GM19099 (cell line): ENCODE data around the gene NRP2.

Experiments
- POLR2A ChIP-seq: IDR thresholded peaks from 3 replicates; pipeline ENCODE4 v1.6.1; 2011; ENCODE audit warnings: low read depth; ENCODE audit not compliant: insufficient read length; ENCODE audit errors: extremely low read depth

The NRP2 gene

DNA sequence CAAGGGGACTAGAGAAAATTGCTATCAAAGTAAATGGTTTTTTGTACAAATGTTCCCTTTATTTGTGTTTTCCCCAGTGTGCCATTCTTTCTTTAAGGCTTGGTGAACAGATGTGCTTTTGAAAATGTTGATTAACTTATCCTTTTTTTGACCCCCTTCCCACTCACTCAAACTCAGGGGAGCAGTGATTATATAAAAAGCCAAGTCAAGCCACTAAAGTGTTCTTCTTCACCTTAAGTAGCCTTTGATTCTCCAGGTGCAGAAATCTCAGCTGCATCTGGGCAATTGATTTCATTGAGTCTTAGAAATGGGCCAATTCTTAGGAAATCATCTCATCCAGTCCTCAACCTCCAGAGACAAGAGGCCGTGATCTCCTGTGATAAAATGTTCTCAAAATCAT is 107.6 kb downstream of the NRP2 start:
- no peak for TF ChIP-seq POLR2A

DNA sequence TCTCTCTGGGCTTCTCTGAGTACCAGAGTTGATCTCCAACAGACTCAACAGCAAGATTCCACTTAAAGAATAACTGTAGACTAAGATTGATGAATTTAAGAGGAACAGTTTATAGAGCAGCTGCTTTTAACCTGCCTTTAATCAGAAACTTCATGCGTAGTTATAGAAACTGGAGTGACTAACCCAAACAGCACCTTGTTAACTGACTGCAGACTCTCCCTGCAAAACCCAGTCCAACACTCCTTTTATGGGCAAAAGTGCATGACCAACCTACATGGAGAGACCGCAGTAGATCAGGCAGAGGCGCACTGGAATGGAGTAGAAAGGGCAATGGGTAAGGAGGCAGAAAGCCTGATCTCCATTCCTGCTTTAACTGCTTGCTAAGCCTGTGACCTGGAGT is 110.6 kb downstream of the NRP2 start:
- TF ChIP-seq POLR2A = no peak

DNA sequence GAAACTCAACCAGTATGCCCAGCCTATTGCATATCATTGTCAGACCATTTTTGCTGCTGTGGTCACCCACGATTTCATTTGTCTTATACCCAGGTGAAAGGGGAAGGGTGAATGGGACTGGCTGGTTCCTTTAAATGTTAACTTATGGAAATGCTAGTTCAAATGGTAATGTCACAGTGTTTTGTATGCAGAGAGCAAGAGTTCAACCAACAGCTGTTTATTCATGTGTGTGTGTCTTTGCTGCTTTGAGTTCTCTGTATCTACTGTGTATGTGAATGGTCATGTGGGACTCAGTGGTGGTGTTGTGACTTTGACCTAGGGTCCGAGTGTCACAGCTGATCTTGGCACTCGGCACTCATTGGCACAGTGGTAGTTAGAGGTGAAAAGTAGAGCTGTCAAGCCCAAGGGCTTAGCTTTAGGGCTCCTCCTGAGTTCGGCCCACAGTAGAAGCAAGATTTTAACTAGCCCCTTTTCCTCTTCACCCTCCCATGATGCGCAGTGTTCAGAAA is 114.6 kb downstream of the NRP2 start:
- TF ChIP-seq POLR2A = no peak

DNA sequence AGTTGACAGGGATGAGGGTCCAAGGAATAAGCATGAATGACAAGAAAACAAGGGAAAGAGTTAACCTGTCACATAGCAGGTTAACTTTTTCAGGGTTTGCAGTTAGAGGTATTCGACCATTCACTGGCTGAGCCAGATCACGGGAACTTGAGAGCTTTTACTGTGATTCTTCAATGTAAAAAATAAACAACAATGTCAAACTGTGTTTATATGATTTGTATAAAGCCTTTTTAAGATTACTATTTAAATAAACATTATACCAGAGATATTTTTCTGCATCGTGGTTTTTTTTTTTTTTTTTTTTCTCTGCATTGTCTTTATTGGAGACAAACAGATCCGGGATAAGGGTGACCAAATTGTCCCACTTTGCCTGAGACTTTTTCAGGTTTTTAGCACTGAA is 115.6 kb downstream of the NRP2 start:
- no peak for TF ChIP-seq POLR2A

DNA sequence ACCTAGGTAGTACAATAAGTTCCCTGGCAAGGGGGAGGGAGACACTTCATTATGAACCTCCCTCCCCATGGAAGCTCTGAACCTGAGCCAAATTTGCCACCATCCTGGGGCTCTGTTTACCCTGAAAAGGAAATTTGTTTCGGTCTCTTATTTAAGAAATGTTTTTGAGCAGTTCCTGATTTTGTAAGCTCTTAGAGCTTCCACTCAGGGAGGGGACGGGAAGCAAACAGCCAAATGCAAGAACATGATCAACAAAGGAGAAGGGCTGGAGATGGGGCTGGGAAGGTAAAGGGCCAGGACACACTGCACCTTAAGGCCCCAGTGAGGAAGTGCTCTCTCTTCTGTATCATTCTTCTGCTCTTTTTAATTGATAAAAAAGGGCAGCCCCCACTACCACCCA is 117.9 kb downstream of the NRP2 start:
- TF ChIP-seq POLR2A = no peak

DNA sequence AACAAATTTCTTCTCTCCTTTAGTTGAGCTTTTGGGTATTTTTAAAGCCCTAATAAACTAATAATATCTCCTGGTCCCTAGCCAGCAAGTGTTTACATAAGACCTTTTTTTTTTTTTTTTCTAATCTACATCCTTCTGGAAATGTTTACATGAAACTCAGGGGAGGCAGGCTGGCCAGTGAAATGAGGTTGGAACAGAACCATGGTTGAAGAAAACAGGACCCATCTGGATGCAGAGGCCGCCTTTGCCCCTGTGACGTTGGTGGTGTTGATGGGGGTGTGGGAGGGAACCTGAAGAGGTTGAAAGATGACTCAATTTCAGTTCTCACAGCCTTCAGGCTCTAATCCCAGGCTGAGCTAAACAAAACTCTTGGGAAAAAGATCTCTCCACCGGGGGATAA is 118.5 kb downstream of the NRP2 start:
- TF ChIP-seq POLR2A = no peak

DNA sequence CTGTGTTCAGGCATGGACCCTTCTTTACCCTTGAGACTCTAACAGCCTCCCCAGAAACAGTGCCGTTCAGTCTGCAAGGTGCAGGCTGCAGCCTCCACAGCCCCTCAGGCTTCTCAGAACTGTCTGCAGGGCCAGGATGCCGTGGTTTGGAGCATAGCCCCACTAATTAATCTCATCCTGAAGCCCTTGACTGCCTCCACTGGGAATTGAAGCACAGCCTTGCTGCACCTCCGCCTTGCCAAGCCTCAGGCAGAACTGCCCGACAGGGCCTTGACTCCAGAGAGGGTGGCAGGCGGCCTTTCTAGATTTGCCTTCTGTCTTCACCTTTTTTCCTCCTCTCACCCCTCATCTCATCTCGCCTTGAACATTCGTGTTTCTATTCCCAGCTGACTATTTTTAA is 119.8 kb downstream of the NRP2 start:
- TF ChIP-seq POLR2A = no peak

DNA sequence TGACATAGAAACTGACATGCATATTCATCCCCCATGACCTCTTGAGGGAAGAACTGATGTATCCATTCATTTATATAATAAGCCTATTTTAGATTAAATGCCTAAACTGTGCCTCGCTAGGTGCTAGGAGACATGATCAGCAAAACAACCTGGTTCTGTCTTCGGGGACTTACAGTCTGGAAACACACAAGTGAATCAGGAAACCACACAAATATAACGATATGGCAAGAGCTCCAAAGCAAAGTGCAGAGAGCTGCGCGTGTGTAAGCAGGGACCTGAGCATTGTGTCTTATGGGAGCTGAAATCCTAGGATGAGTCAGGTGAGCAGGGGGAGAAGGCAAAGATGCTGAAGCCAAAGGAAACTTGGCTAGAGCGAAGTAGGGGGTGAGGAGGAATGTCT is 120.6 kb downstream of the NRP2 start:
- no peak for TF ChIP-seq POLR2A

DNA sequence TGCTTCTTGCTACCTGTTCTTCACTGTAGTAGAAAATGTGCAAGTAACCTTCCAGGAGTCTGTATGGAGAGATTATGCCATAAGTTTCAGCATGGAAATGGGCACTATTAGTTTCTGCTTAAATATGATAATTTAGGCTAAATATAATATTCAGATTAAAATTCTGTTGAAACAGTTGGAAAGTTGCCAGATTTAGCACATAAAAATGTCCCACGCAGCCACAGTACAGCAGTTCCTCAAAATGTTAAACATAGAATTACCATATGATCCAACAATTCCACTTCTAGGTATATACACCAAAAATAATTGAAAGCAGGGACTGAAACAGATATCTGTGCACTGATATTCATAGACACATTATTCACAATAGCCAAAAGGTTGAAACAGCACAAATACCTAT is 121.2 kb downstream of the NRP2 start:
- no peak for TF ChIP-seq POLR2A

DNA sequence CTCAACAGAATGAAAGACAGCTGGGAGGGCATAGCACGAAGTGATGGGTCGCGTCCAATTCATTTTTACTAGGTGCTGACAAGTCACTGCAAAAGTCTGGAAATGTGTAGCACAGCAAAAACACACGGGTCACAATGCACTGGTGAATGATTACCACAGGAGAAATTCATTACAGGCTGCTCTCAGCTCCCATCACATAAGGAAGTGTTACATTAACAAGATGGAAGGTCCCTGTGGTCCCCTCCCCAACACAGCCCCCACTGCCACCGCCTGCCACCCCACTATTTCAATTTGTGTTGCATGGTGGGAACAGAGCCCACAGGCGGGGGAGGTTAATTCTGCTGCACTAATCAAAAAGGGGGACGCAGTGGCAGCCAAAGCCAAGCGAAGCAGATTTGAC is 122.8 kb downstream of the NRP2 start:
- TF ChIP-seq POLR2A = no peak

DNA sequence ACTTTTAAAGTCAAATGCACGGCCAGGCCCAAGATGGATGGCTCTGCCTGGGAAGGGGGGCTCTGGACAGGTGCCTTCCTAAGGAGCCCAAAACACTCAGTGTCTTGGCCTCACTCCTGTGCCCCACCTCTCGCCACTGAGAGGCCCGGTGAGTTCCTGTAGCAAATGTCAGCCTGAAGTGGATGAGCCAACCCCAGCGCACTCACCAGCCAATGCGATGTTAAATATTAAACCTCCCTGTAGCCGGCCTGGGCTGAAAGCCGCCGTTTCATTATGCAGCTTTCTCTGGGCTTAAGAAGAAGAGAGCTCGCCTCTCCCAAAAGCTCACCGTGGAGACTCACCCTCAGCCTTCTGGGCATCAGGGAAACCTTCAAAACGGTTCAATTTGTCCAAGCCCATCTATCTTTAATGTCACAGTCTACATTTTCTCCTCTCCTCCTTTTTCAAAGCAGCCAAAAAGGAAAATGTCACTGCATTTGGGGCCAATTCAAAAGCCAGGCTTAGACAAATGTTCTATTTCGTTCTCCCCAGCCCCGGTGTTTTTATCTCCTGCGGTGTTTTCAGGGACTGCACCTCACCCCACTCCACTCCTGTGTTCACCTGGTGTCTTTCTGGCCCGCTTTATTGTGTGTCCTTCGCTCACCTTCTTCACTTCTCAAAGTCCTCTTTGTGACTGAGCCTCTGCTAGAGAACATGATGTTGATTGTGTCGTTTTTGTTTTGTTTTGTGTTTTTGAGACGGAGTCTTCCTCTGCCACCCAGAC is 124.0 kb downstream of the NRP2 start:
- no peak for TF ChIP-seq POLR2A

DNA sequence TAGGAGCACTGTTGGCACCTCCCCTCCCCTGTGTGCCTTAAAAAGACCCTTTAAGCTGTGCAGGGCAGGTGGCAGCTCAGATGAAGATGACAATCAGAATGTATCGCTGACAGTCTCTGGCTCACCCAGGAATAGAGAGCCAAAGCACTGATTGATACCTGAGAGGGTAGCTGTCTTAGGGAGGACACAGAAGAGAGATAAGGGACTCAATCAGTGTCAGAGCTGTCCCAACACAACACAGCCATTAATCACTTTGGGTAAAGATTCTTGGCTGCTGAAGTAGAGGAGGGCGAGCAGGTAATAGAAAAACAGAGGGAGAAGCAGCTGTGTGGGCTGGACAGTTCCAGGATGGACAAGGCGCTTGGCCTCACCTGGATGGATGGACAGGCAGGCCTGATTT is 124.9 kb downstream of the NRP2 start:
- TF ChIP-seq POLR2A = no peak

DNA sequence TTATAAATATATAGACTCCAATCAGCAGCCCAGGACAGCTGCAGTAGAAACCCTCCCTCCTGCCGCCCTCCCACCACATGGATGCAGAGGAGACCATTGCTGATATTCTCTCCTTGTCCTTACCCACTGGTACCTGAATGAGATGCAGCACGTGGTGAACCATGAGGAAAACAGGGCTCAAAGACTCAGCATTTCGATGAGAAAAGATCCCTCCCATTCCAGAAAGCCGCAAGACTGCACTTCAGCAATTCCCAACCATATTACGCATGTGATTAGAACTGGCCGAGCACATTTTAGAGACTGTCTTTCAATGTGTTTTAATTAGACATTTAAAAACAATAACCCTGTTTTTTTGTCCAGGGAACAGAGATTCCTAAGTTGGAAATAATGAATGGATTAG is 125.5 kb downstream of the NRP2 start:
- TF ChIP-seq POLR2A = no peak

DNA sequence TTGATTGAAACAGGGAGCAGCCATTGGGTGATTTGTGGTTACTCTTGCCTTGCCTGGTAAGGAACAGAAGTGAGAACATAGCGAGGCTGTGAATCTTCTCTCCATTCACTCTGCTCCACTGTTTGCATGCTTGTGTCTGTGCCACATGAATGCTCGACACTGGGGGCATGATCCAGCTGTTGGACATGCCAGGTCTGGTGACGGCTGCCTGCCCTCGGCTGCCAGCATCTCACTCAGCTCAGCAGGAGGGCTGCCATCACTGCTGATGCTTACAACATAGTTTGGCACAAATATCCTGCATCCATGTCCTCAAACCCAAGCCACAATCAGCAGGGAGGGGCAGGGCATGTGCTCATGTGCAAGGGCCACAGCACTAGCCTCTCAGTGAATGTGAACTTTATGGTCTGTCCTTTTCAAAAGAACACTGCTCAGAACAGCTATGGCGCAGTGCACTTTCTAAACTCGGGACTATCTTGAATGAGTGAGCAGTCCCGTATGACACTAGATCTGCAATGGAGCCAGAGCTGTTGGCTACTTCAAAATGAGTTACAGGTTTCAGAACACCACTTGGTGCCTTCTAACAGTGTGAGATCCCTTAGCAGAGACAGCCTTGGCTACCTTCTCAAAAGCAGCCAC is 126.3 kb downstream of the NRP2 start:
- TF ChIP-seq POLR2A = no peak

DNA sequence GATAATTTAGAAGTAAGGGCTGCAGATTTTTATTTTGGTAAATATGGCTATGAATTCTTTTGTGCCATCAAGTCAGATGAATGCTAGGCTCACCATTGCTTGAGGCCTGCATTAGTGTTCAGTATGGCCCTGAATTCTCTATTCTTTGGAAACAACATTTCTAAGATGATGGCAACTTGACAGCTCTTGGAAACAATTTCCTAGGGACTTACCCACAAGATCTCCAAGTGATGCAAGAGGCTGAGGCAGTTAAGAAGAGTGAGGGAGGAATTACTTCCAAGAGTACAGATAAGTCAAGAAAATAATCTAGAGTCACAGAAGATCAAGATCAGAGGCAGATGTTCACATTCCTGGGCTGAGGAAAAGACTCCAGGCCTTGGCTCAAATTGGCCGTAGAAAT is 129.1 kb downstream of the NRP2 start:
- TF ChIP-seq POLR2A = no peak

DNA sequence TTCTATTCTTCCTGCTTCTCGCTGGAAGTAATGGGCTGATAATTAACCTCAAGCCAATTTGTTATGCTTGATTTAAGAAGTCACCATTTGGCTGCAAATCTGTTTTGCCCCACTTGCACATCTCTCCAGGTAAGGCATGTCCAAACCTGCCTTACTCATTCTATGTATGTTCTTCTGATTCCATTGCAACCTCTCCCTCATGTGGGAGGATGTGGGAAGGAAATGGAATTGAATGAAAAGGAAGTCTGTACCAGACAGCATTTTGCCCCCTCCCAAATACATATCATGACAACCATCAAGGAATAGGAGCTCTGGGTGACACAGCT is 131.7 kb downstream of the NRP2 start:
- no peak for TF ChIP-seq POLR2A

DNA sequence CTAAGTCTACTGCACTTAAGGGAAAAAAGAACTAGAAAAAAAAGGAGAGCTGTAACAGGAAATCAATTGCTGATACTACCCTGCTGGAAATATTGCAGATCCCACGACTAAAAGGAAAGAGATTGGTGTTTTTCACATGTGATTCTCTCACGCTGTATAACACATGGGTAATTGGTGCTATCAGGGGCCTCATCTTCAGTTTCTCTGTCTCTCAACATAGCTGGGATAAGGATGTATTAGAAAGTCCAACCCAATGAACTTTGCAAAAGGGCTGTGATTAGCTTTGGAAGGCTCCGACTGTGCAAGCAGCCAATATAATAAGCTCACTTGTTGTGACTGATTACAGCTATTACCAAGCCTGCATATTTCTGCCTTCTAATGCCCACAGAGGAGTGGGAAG is 133.4 kb downstream of the NRP2 start:
- no peak for TF ChIP-seq POLR2A
